ENCODE measurements around the gene C1QTNF8.

DNA sequence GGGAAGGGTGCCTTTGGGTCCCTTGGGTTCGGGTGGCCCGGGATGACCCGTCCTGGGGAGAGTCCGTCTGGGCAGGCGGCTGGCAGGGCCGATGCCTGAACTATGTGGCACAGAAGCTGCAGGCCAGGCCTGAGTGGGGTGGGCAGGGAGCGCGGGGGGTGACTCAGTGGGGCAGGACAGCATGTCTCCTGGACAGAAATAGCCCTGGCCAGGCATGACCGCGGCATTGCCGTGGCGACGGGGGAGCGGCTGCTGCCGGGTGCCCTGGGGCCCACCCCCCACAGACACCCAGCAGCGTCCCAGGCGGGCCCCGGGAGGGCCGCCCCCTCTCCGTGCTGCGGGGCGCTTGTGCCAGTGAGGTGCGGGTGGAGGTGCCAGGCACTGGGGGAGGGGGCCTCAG, 1.8 kb upstream of the C1QTNF8 start:
- TF ChIP-seq, protein P1, sequence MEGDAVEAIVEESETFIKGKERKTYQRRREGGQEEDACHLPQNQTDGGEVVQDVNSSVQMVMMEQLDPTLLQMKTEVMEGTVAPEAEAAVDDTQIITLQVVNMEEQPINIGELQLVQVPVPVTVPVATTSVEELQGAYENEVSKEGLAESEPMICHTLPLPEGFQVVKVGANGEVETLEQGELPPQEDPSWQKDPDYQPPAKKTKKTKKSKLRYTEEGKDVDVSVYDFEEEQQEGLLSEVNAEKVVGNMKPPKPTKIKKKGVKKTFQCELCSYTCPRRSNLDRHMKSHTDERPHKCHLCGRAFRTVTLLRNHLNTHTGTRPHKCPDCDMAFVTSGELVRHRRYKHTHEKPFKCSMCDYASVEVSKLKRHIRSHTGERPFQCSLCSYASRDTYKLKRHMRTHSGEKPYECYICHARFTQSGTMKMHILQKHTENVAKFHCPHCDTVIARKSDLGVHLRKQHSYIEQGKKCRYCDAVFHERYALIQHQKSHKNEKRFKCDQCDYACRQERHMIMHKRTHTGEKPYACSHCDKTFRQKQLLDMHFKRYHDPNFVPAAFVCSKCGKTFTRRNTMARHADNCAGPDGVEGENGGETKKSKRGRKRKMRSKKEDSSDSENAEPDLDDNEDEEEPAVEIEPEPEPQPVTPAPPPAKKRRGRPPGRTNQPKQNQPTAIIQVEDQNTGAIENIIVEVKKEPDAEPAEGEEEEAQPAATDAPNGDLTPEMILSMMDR (tag by site-specific recombination; IDR thresholded peaks at IDR 0.05): no peak
- TF ChIP-seq ZNF10 (tag by site-specific recombination; IDR thresholded peaks at IDR 0.05): no peak
- TF ChIP-seq, protein P2, sequence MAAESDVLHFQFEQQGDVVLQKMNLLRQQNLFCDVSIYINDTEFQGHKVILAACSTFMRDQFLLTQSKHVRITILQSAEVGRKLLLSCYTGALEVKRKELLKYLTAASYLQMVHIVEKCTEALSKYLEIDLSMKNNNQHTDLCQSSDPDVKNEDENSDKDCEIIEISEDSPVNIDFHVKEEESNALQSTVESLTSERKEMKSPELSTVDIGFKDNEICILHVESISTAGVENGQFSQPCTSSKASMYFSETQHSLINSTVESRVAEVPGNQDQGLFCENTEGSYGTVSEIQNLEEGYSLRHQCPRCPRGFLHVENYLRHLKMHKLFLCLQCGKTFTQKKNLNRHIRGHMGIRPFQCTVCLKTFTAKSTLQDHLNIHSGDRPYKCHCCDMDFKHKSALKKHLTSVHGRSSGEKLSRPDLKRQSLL (tag by site-specific recombination; IDR thresholded peaks at IDR 0.05): no peak
- no peak for TF ChIP-seq SP2 (tag by site-specific recombination; IDR thresholded peaks at IDR 0.05)
- no peak for TF ChIP-seq HOXA7 (CRISPR knock-in tag; IDR thresholded peaks at IDR 0.05; ENCODE audit: borderline replicate concordance)
- no peak for TF ChIP-seq ZNF677 (tag by site-specific recombination; IDR thresholded peaks at IDR 0.05)
- no peak for TF ChIP-seq ZNF777 (tag by site-specific recombination; IDR thresholded peaks at IDR 0.05; ENCODE audit: borderline replicate concordance)
- no peak for TF ChIP-seq ZBTB48 (tag by site-specific recombination; IDR thresholded peaks at IDR 0.05)
- no peak for TF ChIP-seq ZNF792 (tag by site-specific recombination; IDR thresholded peaks at IDR 0.05)
- no peak for TF ChIP-seq ZNF629 (tag by site-specific recombination; IDR thresholded peaks at IDR 0.05)
- TF ChIP-seq ZNF114 (tag by site-specific recombination; IDR thresholded peaks at IDR 0.05): no peak
- TF ChIP-seq ZNF138 (tag by site-specific recombination; IDR thresholded peaks at IDR 0.05; ENCODE audit: borderline replicate concordance): no peak
- TF ChIP-seq ZNF274 (IDR thresholded peaks at IDR 0.05; ENCODE audit: low read length): no peak
- no peak for TF ChIP-seq ZNF274 (tag by site-specific recombination; IDR thresholded peaks at IDR 0.05; ENCODE audit: borderline replicate concordance)
